ENCODE data around the gene PHYH.

DNA sequence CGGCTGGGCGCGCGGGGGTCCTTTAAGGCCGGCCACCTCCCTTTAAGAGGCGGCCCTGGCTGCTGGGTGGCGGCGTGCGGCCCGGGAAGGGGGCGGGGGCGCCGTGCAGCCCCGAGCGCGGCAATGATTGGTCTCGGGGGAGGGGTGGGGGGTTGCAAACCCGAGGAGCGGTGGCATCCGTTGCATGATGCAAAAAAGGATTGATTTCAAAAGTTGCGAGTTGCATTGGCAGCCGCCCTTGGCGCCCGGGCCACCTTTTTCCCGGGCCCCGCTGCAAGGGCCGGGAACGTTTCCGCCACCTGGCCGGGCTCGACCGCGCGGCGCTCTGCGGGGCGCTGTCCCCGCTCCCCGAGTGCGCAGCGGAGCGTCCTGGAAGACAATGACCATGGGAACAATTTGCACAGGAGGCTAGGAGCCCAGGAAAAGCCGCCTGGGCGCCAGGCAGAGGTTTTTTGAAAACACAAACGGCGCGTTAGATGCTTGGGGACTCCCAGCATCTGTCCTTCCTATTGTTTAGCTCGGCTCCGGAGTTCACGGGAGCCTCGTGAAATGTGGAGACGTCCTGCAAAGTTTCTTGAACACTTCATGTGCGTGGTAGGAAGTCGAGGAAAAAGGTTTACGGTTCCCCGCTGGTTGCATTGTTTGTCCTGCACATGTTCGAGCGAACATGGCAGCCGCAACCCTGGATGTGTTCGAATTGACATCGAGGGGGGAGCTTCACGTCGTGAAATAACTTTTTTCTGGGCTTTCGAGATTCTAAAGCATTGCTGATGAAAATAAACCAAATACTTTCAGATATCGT, 48.6 kb upstream of the PHYH start, which contains the start of gene SEPHS1:
- TF ChIP-seq, protein P1, sequence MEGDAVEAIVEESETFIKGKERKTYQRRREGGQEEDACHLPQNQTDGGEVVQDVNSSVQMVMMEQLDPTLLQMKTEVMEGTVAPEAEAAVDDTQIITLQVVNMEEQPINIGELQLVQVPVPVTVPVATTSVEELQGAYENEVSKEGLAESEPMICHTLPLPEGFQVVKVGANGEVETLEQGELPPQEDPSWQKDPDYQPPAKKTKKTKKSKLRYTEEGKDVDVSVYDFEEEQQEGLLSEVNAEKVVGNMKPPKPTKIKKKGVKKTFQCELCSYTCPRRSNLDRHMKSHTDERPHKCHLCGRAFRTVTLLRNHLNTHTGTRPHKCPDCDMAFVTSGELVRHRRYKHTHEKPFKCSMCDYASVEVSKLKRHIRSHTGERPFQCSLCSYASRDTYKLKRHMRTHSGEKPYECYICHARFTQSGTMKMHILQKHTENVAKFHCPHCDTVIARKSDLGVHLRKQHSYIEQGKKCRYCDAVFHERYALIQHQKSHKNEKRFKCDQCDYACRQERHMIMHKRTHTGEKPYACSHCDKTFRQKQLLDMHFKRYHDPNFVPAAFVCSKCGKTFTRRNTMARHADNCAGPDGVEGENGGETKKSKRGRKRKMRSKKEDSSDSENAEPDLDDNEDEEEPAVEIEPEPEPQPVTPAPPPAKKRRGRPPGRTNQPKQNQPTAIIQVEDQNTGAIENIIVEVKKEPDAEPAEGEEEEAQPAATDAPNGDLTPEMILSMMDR (IDR thresholded peaks at IDR 0.05) = no peak
- TF ChIP-seq POLR2A (IDR thresholded peaks at IDR 0.05) = peak in 2 of 4 donors; percentile 2 to 26
